Stimulated activated CD4-positive, alpha-beta T cell treated with anti-CD3 and anti-CD28 coated beads, Interleukin-12 subunit alpha, Interleukin-12 subunit beta, amount 100 ng/mL, for 24 hours (primary cell): ENCODE results near the gene COL19A1.

Experiments
- DNase-seq, 2 experiments: peaks; one replicate each; pipeline ENCODE4 v3.0.0-alpha.2; 2020; ENCODE audit warnings: low read depth in 2 of 2

COL19A1 gene

GRCh38 chr6:70168681-70169377 is 302.5 kb downstream of the COL19A1 start:
- no peak for DNase-seq

GRCh38 chr6:70171236-70171635 is 304.9 kb downstream of the COL19A1 start:
- DNase-seq, result no peak

GRCh38 chr6:70172252-70172651 is 305.9 kb downstream of the COL19A1 start:
- no peak for DNase-seq

- DNase-seq, result no peak
Measured at GRCh38 chr6:70175770-70176169, 309.4 kb downstream of the COL19A1 start.

GRCh38 chr6:70176842-70177550 is 310.6 kb downstream of the COL19A1 start:
- no peak for DNase-seq

- DNase-seq, result no peak
Measured at GRCh38 chr6:70180183-70180900, 314.0 kb downstream of the COL19A1 start.

- DNase-seq, result no peak
Measured at GRCh38 chr6:70180901-70181599, 314.7 kb downstream of the COL19A1 start.

GRCh38 chr6:70183538-70183937 is 317.2 kb downstream of the COL19A1 start:
- no peak for DNase-seq

- no peak for DNase-seq
Measured at GRCh38 chr6:70184723-70185122, 318.4 kb downstream of the COL19A1 start.

GRCh38 chr6:70186461-70186860 is 320.1 kb downstream of the COL19A1 start:
- no peak for DNase-seq

- DNase-seq, result no peak
Measured at GRCh38 chr6:70188202-70188601, 321.8 kb downstream of the COL19A1 start.

- no peak for DNase-seq
Measured at GRCh38 chr6:70194421-70194820, 328.1 kb downstream of the COL19A1 start.

GRCh38 chr6:70196531-70196930 is 330.2 kb downstream of the COL19A1 start:
- no peak for DNase-seq

GRCh38 chr6:70198785-70199184 is 332.4 kb downstream of the COL19A1 start:
- DNase-seq, result no peak

GRCh38 chr6:70208235-70208790 is 342.0 kb downstream of the COL19A1 start:
- no peak for DNase-seq

- DNase-seq, result no peak
Measured at GRCh38 chr6:70210462-70210861, 344.1 kb downstream of the COL19A1 start.

- DNase-seq, result no peak
Measured at GRCh38 chr6:70215460-70216108, 349.2 kb downstream of the COL19A1 start.

GRCh38 chr6:70216767-70217166 is 350.4 kb downstream of the COL19A1 start:
- DNase-seq, result no peak

- no peak for DNase-seq
Measured at GRCh38 chr6:70219943-70220613, 353.7 kb downstream of the COL19A1 start.

GRCh38 chr6:70221025-70221714 is 354.8 kb downstream of the COL19A1 start:
- DNase-seq, result no peak
